Stimulated activated CD4-positive, alpha-beta T cell treated with anti-CD3 and anti-CD28 coated beads, Interleukin-15, amount 100 ng/mL, for 48 hours (primary cell): ENCODE results near the gene HYKK.
"Not testable (repeated sequence)": the region's sequence is repeated elsewhere in the genome, so short reads cannot be mapped to it uniquely, and the experiment has no call there.

Experiments
- DNase-seq, 2 donors: peaks; one replicate each; pipeline ENCODE4 v3.0.0-alpha.2; 2020; ENCODE audit warnings: low read depth in 2 of 2

The HYKK gene

GRCh38 chr15:78540141-78540870 lies 32.9 kb downstream of the HYKK start, which contains the start of gene PSMA4:
PSMA4 (plus strand) TSS chr15:78540444; CDS start chr15:78541928, 1,484 bp downstream.
- DNase-seq: peak; percentile 90 to 91

GRCh38 chr15:78540871-78541743 lies 33.7 kb downstream of the HYKK start:
- DNase-seq: no peak

GRCh38 chr15:78541744-78542034 lies 34.3 kb downstream of the HYKK start:
- DNase-seq: no peak

GRCh38 chr15:78542647-78543046 lies 35.3 kb downstream of the HYKK start:
- DNase-seq: no peak

GRCh38 chr15:78550194-78550593 lies 42.8 kb downstream of the HYKK start:
- no peak for DNase-seq

GRCh38 chr15:78550815-78551214 lies 43.4 kb downstream of the HYKK start:
- DNase-seq: no peak

- DNase-seq: no peak
Observed at GRCh38 chr15:78551902-78552301, 44.5 kb downstream of the HYKK start.

GRCh38 chr15:78552597-78552996 lies 45.2 kb downstream of the HYKK start:
- no peak for DNase-seq

GRCh38 chr15:78560201-78560600 lies 52.8 kb downstream of the HYKK start:
- not testable (repeated sequence) for DNase-seq

GRCh38 chr15:78561490-78561889 lies 54.1 kb downstream of the HYKK start:
- no peak for DNase-seq

- DNase-seq: no peak
Observed at GRCh38 chr15:78563092-78563491, 55.7 kb downstream of the HYKK start.

GRCh38 chr15:78564743-78565096 lies 57.3 kb downstream of the HYKK start:
- no peak for DNase-seq

GRCh38 chr15:78565097-78565950 lies 57.9 kb downstream of the HYKK start, which contains the start of gene CHRNA5:
CHRNA5 (plus strand) TSS chr15:78565520; CDS start chr15:78565720, 200 bp downstream.
- DNase-seq: peak; percentile 56 to 76

GRCh38 chr15:78565951-78566774 lies 58.8 kb downstream of the HYKK start:
- no peak for DNase-seq

- DNase-seq: no peak
Observed at GRCh38 chr15:78567531-78567930, 60.2 kb downstream of the HYKK start.

GRCh38 chr15:78570710-78571109 lies 63.3 kb downstream of the HYKK start:
- no peak for DNase-seq

GRCh38 chr15:78571382-78571781 lies 64.0 kb downstream of the HYKK start:
- DNase-seq: no peak

- no peak for DNase-seq
Observed at GRCh38 chr15:78573416-78573815, 66.0 kb downstream of the HYKK start.

- no peak for DNase-seq
Observed at GRCh38 chr15:78574944-78575343, 67.6 kb downstream of the HYKK start.
